IPS-11a (cell line): ENCODE results near the gene PITRM1.

Source experiments
- H3K4me3 ChIP-seq: one replicate; pipeline ENCODE4 v1.5.1; 2013; ENCODE audit warnings: low read depth, low read length, control low read depth

Gene PITRM1

DNA sequence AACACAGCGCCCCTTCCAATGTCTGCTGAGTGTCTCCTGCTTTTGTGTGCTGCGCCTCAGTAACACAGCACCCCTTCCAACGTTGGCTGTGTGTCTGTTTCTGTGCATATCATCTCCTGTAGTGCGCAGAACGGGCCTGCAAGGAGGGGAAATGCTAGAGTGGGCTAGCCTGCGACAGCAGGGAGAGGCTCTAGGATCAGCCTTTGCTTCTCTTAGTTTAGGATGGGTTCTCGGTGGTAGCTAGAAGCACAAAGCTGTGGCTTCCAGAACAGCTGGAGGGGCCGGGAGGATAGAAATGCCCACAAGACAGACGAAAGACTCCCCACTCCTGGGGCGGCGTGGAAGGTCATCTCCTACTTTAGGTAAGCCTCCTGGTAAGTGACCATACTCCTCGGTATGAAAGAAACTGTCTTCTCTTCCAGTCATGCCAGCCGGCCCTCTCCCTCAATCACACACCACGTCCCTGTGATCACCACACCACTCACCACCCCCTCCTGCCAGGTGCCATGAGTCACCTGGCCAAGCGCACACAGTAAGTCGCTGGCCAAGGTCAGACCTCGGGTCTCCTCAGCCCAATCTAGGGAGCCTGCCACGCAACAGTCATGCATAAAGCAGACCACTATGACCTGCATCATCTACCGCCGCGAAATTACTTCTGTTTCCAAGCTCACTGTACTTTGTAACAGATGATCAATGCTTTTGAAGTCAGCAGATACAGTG lies 4.8 kb downstream of the PITRM1 start:
- no peak overlapping the region for H3K4me3 ChIP-seq

DNA sequence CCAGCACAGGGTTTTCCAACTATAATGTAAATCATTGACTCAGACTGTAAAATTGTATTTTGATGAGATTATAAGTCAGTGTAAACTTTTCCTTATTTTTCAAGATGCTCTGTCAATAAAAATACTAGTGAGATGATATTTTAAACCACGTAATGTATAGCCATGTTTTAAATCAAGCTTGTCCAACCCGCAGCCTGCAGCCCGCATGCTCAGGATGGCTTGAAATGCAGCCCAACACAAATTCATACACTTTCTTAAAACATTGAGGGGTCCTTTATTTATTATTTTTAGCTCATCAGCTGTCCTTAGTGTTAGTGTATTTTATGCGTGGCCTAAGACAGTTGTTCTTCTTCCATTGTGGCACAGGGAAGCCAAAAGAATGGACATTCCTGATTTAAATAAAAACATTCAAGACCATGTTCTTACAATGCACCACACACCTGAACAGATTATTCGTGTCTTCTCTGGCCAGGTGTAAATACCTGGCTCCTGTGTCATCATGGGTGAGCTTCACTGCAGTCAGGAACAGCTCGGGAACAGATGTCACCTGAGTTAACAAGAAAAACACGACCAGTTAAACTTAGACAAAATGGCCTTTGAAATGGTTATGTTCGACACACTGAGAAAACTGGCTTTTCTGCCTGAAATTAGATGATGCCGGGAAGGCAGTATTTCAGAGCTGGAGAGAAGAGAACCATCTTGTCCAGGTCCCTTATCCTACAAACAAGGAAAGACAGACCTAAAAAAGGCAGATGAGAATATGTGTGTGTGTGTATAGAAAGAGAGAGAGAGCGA lies 5.9 kb downstream of the PITRM1 start:
- no peak overlapping the region for H3K4me3 ChIP-seq

DNA sequence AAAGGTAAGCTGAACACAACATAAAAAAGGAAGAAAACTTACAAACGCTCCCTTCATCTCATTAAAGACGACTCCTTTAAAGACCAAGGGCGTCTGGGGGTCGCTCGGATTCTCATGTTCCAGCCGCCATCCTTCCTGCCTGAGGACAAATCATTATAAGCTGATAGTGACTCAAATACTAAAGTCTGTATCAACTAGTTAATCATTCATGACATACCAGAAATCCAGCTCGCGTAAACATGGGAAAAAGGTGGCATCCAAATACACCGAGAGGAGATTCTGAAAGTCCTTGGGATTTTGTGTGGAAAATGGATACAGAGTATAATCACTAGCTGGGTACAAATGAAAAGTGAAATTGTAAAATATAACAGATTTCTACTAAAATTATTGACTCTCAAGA lies 7.4 kb downstream of the PITRM1 start:
- H3K4me3 ChIP-seq, result no peak overlapping the region

DNA sequence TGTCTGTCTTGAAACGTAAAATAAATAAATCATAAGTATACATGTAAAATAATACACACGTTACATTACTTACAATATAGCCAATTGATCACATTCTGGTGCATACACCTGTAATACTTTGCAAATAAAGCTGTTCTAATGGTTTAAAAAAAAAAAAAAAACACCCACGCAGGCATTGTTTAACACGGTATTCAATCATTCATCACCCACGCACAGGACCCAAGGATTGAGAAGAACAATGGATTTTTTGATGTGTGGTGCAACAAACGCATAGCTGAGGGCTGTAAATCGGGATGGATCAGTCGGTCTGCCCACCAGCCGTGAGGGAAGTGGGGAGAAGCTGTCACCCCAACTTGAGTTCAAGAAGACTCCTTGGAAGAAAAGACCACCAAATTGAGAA lies 8.7 kb downstream of the PITRM1 start:
- H3K4me3 ChIP-seq, result no peak overlapping the region

DNA sequence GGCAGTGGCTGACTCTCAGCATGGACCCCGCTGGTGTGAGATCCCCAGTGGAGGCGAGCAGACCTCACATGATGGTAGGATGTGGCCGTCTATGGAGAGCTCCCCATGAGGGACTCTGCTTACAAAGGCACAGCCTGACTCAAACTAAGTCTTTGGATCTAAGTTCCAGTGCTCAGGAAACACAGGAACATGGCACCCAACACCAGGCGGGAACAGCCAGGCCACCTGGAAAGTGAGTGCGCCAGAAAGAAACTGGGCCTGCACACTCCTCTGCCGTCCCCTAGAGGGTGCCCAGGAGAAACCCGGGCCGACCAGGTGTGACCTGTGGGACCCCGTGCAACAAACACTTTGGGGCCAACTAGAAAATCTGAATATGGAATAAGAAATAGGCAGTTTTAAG lies 10.0 kb downstream of the PITRM1 start:
- no peak overlapping the region for H3K4me3 ChIP-seq

DNA sequence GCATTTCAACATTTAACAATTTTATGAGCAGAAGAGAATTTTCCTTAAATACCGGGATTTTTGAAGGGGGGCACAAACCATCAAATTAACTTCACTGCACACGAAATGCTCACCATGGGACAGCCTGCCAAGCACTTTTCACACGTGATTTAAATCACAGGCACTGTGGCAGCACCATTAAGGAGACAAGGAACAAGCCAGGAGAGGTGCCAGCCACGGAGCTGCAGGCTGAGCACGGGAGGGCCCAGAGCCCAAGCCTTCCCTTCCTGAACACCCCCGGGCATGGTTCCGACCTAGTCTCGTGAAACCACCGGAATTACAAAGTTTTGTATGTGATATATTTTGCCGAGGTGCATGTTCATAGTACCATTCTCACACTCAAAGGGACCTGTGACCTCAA lies 13.4 kb downstream of the PITRM1 start:
- H3K4me3 ChIP-seq, result no peak overlapping the region

DNA sequence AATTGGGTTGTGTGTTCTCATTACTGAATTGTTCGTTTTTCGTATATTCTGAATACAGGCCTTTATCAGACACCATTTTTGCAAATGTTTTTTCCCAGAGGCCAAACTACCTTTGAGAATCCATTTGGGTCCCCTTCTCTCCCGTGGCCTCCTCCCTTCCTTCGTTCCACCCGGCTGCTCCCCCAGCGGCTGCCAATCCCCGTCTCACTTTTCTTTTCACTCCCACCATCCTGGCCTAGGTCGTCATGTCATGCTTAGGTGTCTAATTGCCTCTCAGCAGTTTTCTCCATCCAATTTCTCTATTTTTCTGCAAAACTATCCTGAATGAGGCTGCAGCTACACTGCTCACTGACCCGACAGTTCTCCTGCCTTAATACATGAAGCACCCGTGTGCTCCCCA lies 17.9 kb downstream of the PITRM1 start:
- H3K4me3 ChIP-seq, result no peak overlapping the region

DNA sequence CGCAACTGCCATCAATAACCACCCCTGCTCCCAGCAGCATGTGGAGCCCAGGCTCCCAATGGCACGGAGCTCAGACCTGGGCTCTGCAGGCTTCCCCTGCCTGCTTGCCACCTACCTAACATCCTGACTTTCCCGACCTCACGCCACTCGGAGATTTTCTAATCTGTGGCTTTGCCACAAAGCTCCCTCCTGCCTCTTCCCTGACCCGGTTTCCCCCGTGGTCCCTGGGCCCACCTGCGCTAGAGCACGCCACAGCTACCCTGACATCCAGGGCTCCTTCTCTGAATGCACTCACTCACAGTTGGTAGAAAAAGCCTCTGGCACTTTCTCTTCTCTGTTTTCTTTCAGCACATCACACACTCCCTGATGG lies 20.0 kb downstream of the PITRM1 start:
- H3K4me3 ChIP-seq, result no peak overlapping the region

DNA sequence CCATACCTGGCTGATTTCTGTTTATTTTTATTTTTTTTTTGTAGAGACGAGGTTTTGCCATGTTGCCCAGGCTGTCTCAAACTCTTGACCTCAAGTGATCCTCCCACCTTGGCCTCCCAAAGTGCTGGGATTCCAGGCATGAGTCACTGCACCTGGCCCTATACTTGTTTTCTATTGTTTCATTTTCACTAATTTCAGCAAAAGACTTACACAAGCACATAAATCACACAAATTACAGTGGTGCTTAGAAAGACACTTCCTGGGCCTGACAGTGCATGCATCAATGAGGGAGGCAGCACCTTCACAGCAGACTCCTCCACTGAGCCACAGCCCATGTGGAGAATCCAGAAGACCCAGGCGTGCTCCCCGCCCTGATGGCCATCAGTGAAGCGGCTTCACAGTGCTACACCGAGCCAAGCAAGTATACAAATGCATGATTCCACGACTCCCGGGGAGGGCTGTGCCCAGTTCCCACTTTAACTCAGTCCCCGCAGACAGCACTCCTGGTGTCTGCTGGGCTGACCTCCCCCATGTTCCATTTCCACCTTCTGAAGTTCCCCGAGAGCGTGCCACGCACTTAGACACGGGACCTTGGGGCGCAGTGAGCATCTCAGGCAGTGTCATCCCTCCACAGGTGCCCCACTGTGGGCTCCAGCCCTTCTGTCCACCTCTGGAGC lies 20.6 kb downstream of the PITRM1 start:
- no peak overlapping the region for H3K4me3 ChIP-seq

DNA sequence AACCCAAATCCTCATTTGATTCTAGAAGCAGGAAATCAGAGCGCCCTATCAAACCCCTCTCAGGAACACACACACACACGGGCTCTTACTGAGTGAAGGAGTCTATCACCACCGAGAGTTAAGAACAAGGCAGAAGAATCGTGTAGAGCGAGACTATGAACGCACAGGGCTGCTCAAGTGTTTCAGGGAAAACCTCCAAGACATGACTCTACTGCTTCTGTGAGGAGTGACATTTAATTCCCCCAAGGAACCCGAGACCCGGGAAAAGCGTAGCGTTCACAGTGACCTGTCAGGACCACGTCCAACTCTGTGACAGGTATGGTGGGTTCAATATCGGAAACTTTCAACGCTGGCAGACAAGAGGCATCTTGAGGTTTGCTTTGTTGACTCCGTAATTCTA lies 21.6 kb downstream of the PITRM1 start:
- no peak overlapping the region for H3K4me3 ChIP-seq

DNA sequence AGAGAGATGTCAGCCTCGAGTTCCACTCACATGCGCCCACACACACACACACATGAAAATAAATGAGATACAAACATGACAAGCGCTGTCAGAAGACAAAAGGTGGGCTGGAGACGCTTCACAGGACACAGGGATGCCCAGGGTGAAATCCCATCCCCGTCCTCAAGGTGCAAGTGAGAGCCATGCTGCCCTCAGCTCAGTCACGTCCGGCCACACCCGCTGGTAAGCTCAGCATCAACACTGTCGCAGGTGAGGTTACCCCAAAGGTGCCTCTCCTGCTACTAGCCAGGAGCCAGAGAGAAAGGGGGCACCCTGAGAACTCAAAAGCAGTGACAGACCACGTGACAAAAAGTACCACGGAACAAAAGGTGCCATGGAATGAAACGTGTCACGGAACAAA lies 22.2 kb downstream of the PITRM1 start:
- H3K4me3 ChIP-seq, result no peak overlapping the region

DNA sequence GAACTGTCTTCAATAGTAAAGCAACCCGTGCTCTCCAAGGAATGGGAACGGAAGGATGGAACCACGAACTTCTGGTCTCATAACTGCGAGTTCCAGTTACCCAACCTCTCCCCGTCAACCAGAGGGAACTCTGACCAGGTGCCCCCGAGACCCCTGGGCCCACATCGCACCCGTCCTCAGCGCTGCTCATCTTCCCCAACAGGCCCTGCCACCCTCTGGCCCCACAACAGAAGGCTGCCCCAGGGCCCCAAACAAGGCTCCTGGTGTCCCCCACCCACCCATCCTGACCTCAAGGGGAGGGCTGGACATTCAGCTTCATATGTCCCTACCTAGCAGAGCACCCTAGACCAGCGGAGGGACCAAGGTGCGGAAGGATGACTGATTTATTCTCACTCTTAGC lies 22.7 kb downstream of the PITRM1 start:
- H3K4me3 ChIP-seq, result no peak overlapping the region

DNA sequence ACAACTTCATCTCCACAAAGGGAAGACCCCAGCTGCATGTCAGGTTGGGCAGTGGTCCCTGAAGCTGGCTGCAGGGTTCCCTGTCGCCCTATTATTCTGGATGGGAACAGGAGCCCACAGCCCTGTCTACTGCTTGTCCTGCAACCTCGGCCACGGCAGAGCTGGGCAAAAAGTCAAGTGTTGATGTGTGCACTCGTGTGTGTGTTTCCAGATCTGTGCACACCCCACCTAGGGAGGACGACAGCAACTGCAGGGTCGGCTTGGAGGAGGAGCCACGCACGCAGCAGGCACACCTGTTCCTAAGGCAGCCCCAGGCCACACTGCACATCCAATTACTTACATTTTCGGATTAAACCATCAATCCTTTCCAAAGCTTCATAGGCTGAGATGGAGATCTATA lies 23.6 kb downstream of the PITRM1 start:
- H3K4me3 ChIP-seq, result no peak overlapping the region

DNA sequence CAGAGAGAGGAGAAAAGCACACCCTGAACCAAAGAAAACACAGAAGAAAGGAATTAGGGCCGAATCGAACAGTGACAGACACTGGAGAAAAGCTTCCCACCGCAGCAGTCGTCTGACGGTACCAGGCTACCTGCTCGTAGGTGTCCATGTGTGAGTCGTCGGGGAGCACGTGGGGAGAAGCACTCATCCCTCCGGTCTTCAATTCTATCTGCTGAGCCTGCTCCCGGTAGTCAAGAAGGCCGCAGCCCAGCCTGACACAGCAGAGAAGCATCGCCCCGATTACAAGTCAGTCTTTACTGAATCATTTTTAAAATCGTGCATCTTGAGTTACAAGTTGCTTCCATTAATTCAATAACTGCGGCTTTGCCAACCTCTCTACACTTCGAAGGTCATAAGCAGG lies 24.5 kb downstream of the PITRM1 start:
- H3K4me3 ChIP-seq, result no peak overlapping the region

DNA sequence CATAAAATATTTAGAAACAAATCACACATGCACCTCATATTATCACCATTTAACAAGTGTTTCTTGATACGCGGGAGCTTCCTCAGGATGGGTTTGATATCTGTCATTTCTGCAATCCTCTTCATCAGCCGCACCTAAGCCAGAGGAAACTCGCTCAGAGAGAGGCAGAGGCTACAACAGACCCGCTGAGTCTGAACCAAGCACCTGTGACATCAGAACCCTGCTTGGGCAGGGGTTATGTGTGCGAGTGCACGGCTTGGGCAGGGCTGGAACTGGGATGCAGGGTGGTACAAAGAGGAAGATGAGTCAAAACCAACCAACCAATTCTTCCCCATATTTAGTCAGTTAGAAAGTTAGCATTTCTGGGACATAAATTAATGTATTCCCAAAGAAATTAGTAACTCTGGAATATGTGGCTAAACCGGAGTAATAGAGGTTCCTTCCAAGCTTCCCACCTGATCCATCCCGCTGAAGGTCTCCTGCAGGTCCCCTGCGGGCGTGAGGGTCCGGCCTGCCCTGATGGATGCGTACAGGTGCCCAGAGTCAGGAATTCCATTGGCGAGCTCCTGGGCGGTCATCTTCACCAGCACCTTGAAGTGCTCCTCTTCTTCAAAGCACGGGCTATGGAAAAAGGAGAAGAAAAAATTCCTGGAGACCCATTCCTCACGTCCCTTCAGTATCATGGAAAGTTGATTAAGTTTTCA lies 25.3 kb downstream of the PITRM1 start:
- H3K4me3 ChIP-seq, result no peak overlapping the region

DNA sequence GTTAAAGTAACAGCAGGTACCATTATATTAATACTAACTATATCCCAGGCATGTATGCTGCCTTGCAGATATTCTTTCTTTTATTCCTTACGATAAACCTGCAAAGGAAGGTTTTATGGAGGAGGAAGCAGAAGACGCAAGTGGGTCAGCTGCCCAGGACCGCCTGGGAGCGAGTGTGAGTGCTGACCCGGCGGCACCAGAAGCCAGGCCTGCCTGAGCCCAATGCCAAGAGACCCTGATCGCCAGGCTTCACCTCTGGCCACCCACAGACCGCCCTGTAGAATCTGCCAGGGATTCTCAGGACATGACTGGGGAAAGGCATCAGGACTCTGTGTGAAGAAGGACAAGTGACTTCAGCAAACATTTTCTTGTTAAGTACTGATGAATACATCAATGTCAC lies 26.3 kb downstream of the PITRM1 start:
- no peak overlapping the region for H3K4me3 ChIP-seq

DNA sequence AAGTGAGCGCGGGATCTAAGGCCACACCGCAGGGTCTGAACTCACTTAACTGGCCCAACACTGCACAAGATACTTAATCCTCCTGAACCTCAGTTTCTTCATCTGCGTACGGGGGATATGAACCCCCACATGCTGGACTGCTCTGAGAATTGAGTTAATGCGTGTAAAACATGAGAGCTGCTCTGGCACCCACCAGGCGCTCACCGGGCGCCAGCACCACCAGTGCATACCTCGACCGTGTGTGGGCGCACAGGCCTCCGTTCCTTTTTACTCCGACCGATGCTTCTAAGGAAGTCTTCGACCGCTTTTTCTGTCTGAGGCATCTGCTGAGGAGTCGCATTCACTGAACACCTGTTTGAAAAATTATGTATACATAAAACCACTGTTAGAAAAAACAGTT lies 27.2 kb downstream of the PITRM1 start:
- no peak overlapping the region for H3K4me3 ChIP-seq

DNA sequence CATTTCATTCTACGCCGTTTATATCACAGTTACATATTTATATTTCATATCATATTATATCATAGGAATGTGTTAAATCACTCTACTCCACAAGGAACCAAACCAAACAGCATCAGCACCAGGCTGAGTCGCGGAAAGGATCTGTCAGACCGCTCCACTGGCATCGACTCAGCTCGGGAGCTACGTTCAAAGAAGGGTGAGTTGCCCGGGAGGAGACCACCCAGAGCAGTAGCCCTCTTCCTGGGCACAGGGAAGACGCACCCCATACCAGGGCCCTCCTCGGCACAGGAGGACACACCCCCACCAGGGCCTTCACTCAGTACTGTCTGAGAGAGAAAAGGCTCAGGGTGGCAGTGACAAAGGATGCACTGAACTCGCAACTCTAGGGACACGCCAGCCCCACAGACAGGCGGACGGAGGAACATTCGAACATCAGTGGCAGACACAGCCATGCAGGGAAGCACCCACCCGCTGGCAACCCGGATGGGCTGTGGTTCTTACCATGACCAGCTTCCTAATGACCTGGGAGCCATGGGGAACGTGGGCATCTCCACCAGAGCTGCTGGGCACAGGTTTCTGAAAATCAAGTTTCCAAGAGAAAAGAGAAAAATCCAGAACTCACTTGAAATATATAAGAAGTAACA lies 28.7 kb downstream of the PITRM1 start:
- H3K4me3 ChIP-seq, result no peak overlapping the region

DNA sequence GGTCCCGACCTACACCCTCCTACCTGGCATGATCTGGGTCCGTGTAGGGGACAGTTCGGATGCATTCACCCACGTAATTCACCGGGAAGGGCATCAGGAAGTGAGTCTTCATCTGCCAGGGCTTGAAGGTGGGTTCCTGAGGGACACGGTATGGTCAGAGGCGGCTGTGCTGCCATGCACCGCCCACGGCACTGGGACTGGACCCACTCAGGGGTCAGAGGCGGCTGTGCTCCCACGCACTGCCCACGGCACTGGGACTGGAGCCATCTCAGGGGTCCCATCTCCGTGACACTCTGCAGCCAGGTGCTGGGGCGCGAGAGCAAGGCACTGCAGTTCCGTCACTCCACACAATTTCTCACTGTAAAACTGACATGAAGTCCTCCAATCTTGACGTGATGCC lies 29.2 kb downstream of the PITRM1 start:
- H3K4me3 ChIP-seq, result no peak overlapping the region

DNA sequence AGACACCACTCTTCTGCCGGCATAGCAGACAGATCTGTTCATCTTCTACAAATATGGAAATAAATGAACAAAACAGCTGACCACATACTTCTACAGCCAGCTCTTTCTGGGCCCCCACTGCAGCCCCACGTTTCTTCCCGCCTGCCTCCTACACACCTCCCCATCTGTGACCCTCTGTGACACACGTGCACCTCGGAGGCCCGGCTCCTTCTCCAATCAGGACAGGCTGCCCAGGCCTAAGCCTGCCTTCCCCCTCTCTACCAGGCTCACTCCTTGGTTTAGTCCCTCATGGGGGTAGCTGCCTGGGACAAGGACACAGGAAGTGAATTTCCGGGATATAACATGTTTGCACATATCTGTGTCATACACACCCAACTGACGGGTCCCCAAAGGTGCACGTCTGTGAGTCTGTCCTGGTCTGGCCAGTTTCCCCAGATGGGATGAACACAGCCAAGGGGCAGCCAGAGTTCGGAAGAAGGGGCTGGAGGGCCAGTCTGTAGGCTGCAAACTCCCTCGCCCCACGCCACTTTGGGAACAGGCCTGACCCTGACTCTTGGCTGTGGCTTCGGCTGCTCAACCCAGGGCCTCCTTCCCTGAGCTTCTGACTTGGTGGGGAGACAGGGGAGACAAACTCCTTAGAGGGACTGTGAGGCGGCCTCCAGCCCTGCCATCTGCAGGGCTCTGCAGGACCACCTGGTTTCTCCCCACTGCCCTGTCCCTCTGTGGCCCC lies 30.3 kb downstream of the PITRM1 start:
- no peak overlapping the region for H3K4me3 ChIP-seq
